ENCODE results near the gene TTYH3.

Gene TTYH3

GRCh38 chr7:2651336-2651735 is 19.6 kb downstream of the TTYH3 start:
- no peak for DNase-seq

GRCh38 chr7:2651847-2652735 is 20.3 kb downstream of the TTYH3 start:
- no peak for DNase-seq

DNA sequence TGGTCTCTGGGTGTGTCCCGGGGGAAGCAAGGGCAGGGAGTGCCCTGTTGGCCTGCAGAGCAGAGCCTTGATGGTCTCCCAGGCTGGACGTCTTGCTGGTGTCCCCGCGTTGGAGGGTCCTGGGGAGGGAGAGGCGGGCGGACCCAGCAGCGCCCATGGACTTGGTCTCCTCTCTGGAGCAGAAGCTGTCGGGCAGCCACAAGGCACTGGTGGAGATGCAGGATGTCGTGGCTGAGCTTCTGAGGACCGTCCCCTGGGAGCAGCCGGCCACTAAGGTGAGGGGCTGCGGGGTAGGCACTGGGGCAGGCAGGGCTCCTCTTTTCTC is 20.9 kb downstream of the TTYH3 start:
- DNase-seq: no peak

DNA sequence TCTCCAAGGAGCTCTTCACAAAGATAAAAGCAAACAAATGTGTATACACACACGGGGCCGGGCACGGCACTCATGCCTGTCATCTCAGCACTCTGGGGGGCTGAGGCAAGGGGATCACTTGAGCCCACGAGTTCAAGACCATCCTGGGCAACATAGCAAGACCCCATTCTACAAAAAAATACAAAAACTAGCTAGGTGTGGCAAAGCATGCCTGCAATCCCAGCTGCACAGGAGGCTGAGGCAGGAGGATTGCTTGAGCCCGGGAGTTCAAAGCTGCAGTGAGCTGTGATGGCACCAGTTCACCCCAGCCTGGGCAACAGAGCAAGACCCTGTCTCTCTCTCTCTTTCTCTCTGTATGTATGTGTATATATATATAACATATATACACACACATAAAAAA is 22.3 kb downstream of the TTYH3 start:
- no peak for DNase-seq

- DNase-seq: no peak
Measured at GRCh38 chr7:2655870-2656614, 24.3 kb downstream of the TTYH3 start.

- no peak for DNase-seq
Measured at GRCh38 chr7:2657208-2657607, 25.4 kb downstream of the TTYH3 start.

- DNase-seq: no peak
Measured at GRCh38 chr7:2657920-2658671, 26.3 kb downstream of the TTYH3 start.

GRCh38 chr7:2658941-2659340 is 27.2 kb downstream of the TTYH3 start:
- no peak for DNase-seq

DNA sequence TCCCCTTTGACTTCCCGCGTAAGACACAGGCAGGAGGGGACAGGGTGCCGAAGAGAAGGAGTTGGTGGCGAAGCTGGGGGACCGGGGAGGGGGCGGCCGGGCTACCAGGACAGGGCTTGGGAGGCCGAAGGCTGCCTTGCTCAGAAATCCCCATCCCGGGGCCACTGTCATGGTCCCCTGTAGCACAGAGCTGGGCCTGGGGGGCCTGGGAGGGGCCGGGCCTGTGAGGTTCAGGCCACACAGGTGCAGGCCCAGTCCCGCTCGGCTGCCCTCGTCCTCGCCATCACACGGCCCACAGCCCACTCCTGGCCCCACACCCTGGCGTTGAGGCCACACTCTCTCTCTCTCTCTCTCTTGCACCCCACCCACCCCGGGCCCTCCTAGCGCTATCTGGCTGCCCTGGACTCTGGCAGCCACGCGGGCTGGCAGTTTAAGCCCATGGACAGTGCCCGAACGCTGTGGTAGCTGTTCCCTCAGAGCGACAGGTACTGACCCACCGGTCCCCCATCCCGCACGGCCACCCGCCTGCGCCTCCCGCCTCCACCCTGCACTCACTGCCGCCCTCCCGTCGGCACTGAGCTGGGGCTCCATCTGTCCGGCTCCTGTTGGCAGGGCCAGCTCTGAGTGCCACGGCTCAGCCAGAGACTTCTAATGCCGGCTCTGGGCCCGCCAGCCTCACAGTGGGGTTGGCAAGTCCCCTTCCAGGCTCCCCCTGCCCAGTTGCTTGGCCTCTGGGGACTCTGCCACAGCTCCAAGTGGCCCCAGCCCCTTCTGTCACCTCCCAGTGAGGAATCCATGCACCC is 28.0 kb downstream of the TTYH3 start:
- no peak for DNase-seq

GRCh38 chr7:2660359-2661095 is 28.7 kb downstream of the TTYH3 start:
- no peak for DNase-seq

DNA sequence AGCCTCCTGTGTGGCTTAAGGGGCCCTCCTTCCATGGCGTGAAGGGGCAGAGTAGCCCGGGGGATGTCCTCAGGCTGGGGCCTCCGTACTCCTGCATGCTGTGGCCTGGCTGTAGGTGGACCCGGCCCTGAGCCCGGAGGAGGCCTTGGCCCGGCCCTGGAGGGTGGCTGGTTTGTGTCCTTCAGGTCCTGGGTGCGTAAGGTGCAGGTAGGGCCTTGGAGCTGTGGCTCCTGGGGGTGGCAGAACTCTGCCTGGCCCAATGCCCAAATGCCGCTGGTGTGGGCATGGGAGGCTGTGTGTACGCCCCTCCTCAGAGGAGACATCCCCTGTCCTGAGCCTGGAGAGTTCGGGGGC is 29.3 kb downstream of the TTYH3 start:
- DNase-seq: no peak

DNA sequence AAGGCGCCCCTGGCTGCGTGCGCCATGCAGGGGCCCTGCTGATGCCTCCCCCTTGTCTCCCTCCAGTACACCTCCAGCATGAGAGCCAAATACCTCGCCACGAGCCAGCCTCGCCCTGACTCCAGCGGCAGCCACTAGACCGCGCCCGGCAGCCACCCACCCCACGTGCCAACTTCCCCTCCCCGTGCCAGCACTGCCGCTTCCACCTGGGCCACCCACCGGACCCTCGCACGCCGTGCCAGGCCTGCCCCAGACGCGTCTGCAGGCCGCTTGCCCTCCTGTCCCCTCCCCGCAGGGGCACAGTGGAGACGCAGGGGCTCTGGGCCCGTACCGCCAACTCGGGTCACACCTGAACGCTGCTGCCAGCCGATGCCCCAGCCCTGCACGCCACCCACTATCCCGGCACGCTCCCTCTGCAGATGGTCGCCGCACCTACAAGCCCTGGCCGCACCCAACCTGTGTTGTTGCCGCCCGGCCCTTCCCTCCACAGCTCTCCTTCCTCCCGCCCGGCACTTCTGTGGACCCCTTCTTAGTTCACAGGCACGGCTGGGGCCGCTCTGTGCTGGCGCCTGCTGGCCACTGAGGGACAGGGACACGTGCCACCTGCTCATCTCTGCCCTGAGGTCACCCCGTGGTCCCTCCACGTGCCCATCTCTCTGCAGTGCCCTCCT is 30.0 kb downstream of the TTYH3 start:
- DNase-seq: no peak

GRCh38 chr7:2662273-2663120 is 30.7 kb downstream of the TTYH3 start:
- DNase-seq: no peak

DNA sequence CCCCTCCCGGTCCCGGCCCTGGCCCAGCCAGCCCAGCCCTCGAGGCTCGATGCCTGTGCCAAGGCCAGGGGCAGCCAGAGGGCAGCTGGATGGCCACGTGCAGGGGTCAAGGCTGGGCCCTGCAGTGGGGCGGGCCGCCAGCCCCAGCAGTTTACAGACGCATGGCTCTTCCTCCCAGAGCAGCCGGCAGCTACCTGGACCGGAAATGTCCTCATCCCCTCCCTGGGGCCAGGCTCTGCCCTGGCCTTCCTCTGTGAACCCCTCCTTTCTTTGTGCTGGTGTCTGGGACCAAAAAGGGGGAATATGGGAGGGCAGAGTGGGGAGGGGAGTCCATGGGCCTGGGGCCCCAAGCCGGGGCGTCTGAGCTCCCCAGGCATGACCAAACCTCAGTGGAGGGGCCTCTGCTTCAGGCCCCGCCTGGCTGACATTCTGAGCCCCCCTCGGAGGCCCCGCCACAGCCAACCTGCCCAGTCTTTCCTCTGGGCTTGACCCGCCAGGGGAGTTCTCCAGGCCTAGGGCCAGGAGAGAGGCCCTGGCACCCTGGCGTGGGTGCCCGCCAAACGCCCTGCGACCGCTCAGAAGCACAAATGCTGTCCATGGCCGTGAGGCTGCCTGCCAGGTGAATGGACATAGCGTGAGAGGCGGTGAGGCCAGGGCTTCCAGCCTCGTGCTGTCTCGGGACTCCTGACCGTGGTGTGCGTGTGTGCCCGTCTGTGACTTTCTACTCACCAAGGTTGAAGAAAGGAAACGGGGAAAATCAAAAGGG is 31.5 kb downstream of the TTYH3 start:
- DNase-seq: no peak

DNA sequence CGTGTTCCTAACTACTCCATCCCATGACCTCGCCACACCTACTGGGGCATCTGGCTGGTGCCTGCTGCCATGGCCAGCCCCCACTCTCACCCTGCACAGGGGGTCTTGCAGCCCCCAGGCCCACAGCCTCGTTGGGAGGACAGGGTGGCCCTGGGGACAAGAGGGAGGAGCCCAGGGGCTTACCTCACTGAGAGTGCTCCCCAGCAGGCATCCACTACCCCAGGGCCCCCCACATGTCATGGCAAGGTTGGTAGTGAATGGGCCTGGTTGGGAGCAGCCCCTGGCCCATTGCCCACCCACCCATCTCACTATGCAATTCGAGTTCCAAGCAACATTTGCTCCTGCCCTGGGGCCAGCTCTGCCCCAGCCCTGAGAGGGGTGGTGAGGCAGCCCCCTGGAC is 32.2 kb downstream of the TTYH3 start:
- no peak for DNase-seq

GRCh38 chr7:2665359-2665791 is 33.6 kb downstream of the TTYH3 start:
- no peak for DNase-seq

DNA sequence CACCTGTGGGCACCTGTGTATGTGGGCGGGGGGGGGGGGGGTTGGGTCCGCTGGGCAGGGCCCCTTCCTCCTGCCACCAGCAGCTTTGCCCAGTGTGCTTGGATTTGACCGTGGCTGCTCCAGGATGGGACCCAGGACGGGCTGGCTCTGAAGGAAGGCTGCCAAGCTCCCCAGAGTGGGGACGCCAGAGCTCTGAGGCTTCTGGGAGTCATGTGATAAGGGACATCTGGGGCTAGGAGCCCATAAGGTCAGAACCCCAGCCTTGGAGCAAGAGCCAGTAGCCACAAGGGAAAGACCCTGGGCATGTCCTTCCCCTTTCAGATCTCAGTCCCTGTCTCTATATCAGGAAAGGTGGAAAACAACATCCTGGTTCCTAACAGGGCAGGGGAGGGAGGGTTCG is 34.4 kb downstream of the TTYH3 start:
- DNase-seq: no peak

GRCh38 chr7:2666588-2667250 is 34.9 kb downstream of the TTYH3 start:
- DNase-seq: no peak

DNA sequence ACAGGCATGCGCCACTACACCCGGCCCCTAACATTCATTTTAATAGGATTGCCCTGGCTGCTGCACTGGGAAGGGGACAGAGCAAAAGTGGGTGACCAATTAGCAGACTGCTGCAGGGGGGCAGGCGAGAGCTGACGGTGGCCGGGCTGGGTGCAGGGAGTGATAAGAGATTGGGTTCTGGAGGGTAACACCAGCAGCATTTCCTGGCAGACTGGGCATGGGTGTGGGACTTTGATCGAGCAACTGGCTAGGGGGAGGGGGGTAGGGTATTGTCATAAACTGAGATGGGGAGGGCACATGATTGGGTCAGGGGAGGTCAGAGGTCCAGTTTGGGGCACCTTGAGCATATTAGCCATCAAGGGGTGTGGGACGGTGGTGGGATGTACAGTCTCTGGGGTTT is 36.1 kb downstream of the TTYH3 start:
- DNase-seq: no peak
